Ishikawa (cell line): ENCODE results near the gene PAK5.

ENCODE experiments used
- CEBPB ChIP-seq: IDR thresholded peaks from 2 replicates; pipeline ENCODE4 v1.6.1; 2012
- CREB1 ChIP-seq: IDR thresholded peaks from 2 replicates; pipeline ENCODE4 v1.6.1; 2012; ENCODE audit warnings: low read depth
- EGR1 ChIP-seq: IDR thresholded peaks from 2 replicates; pipeline ENCODE4 v1.6.1; 2012
- EP300 ChIP-seq: IDR thresholded peaks from 2 replicates; pipeline ENCODE4 v1.6.1; 2012; ENCODE audit warnings: borderline replicate concordance
- FOXM1 ChIP-seq: IDR thresholded peaks from 2 replicates; pipeline ENCODE4 v1.6.1; 2012; ENCODE audit warnings: low read depth, borderline replicate concordance
- NFIC ChIP-seq: IDR thresholded peaks from 2 replicates; pipeline ENCODE4 v1.6.1; 2012
- RAD21 ChIP-seq: IDR thresholded peaks from 2 replicates; pipeline ENCODE4 v1.6.1; 2012; ENCODE audit warnings: low read depth
- TAF1 ChIP-seq: IDR thresholded peaks from 2 replicates; pipeline ENCODE4 v1.6.1; 2012; ENCODE audit warnings: low read depth, mild to moderate bottlenecking
- TCF12 ChIP-seq: IDR thresholded peaks from 2 replicates; pipeline ENCODE4 v1.6.1; 2012; ENCODE audit warnings: low read depth
- TEAD4 ChIP-seq: IDR thresholded peaks from 2 replicates; pipeline ENCODE4 v1.6.1; 2012
- YY1 ChIP-seq: IDR thresholded peaks from 2 replicates; pipeline ENCODE4 v1.6.1; 2012; ENCODE audit warnings: low read depth
- ZBTB7A ChIP-seq: IDR thresholded peaks from 2 replicates; pipeline ENCODE4 v1.6.1; 2012; ENCODE audit warnings: low read depth
- TF ChIP-seq, protein P1 (sequence below): IDR thresholded peaks from 2 replicates; pipeline ENCODE4 v1.6.1; 2012
- TF ChIP-seq, protein P2 (sequence below): IDR thresholded peaks from 2 replicates; pipeline ENCODE4 v1.6.1; 2012; ENCODE audit warnings: low read depth, mild to moderate bottlenecking
- TF ChIP-seq, protein P3 (sequence below): IDR thresholded peaks from 2 replicates; pipeline ENCODE4 v1.6.1; 2012

The PAK5 gene

DNA sequence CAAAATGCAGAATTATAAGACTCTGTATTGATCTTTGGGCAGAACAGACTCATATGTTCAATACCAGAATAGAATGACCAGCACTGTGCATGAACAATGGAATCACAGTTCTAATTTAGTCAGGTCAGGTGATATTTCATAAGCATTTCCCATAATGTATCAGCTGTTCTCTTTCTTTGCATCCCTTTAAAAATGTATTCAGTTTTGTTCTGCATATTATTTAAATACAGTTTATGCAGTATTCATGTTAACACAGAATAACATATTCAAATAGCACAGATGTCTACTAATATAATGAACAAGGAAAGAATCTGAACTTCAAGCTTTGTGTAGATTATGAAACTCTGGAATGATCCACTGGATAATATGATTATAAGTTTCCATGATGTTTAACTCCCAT, 196.0 kb downstream of the PAK5 start:
- TF ChIP-seq NFIC (no peak), RAD21 (no peak), EGR1 (no peak)

DNA sequence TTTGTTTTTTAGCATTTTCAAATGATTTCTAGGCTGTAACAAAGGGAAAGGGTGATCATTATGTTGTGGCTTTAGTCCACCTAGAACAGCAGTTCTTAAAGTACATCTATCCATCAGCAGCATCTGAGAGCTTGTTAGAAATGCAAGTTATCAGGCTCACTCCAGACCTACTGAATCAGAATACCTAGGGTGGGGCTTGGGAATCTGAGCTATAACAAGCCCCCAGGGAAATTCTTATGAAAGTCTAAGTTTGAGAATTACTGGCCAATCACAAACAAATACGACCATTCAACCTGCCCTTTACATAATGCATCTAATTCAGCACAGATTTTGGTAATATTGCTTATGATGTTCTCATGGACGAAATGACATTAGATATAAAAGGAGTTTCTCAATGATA, 201.0 kb downstream of the PAK5 start:
- no peak for TF ChIP-seq NFIC
- no peak for TF ChIP-seq CEBPB
- no peak for TF ChIP-seq RAD21
- TF ChIP-seq, protein P1, sequence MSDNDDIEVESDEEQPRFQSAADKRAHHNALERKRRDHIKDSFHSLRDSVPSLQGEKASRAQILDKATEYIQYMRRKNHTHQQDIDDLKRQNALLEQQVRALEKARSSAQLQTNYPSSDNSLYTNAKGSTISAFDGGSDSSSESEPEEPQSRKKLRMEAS, result no peak
- TF ChIP-seq TCF12, result no peak
- TF ChIP-seq CREB1, result no peak
- TF ChIP-seq YY1, result no peak
- no peak for TF ChIP-seq ZBTB7A
- no peak for TF ChIP-seq EGR1
- no peak for TF ChIP-seq TEAD4
- TF ChIP-seq, protein P2, sequence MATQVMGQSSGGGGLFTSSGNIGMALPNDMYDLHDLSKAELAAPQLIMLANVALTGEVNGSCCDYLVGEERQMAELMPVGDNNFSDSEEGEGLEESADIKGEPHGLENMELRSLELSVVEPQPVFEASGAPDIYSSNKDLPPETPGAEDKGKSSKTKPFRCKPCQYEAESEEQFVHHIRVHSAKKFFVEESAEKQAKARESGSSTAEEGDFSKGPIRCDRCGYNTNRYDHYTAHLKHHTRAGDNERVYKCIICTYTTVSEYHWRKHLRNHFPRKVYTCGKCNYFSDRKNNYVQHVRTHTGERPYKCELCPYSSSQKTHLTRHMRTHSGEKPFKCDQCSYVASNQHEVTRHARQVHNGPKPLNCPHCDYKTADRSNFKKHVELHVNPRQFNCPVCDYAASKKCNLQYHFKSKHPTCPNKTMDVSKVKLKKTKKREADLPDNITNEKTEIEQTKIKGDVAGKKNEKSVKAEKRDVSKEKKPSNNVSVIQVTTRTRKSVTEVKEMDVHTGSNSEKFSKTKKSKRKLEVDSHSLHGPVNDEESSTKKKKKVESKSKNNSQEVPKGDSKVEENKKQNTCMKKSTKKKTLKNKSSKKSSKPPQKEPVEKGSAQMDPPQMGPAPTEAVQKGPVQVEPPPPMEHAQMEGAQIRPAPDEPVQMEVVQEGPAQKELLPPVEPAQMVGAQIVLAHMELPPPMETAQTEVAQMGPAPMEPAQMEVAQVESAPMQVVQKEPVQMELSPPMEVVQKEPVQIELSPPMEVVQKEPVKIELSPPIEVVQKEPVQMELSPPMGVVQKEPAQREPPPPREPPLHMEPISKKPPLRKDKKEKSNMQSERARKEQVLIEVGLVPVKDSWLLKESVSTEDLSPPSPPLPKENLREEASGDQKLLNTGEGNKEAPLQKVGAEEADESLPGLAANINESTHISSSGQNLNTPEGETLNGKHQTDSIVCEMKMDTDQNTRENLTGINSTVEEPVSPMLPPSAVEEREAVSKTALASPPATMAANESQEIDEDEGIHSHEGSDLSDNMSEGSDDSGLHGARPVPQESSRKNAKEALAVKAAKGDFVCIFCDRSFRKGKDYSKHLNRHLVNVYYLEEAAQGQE, result no peak
- no peak for TF ChIP-seq EP300
- no peak for TF ChIP-seq FOXM1
- TF ChIP-seq, protein P3, sequence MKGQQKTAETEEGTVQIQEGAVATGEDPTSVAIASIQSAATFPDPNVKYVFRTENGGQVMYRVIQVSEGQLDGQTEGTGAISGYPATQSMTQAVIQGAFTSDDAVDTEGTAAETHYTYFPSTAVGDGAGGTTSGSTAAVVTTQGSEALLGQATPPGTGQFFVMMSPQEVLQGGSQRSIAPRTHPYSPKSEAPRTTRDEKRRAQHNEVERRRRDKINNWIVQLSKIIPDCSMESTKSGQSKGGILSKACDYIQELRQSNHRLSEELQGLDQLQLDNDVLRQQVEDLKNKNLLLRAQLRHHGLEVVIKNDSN, result no peak
- no peak for TF ChIP-seq TAF1

DNA sequence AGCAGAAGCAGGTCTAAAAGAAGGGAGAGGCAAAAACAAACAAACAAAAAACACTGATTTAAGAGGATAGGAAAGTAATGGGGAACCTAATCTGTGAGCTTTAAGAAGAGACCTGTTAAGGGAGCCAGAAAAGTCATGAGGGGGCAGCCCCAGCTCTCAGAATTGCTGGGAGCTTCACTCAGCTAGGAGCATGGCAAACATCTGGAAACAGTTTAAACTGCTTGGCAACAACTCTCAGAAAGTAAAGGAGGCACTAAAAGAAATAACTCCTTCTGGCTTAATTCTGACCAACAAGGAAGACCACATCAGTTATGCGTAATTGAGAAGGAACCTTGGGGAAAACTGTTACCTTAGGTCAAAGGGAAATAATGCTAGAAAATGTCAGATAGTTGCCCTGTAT, 203.1 kb downstream of the PAK5 start:
- no peak for TF ChIP-seq ZBTB7A
- TF ChIP-seq, protein P3, result no peak
- TF ChIP-seq TEAD4, result no peak
- no peak for TF ChIP-seq CREB1
- TF ChIP-seq, protein P2, result no peak
- no peak for TF ChIP-seq EP300
- no peak for TF ChIP-seq FOXM1
- no peak for TF ChIP-seq EGR1
- no peak for TF ChIP-seq TAF1
- TF ChIP-seq YY1, result no peak
- no peak for TF ChIP-seq TCF12
- TF ChIP-seq, protein P1, result no peak
- no peak for TF ChIP-seq CEBPB
- no peak for TF ChIP-seq NFIC
- no peak for TF ChIP-seq RAD21

DNA sequence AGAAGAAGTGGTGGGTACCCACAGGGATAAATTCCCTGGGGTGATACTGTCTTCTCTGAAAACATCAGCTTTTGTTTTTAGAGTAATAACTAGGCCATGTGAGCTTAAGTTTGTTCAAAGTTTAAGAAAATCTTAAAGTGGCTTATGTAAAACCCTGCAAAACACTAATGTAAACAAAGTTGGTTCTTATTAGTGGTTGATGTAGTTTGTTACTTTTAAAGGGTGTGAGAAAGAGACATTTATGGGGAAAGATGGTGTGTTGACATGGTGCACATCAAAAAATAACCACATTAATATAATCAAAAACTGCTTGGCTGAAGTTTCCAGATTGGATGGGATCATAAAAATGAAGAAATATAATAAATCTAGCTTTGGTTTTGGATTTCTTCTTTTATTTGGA, 204.5 kb downstream of the PAK5 start:
- no peak for TF ChIP-seq EP300
- TF ChIP-seq CREB1, result no peak
- TF ChIP-seq EGR1, result no peak
- TF ChIP-seq FOXM1, result no peak
- no peak for TF ChIP-seq CEBPB
- TF ChIP-seq TAF1, result no peak
- TF ChIP-seq, protein P1, result no peak
- no peak for TF ChIP-seq RAD21
- no peak for TF ChIP-seq YY1
- TF ChIP-seq, protein P2, result no peak
- TF ChIP-seq TCF12, result no peak
- TF ChIP-seq, protein P3, result no peak
- no peak for TF ChIP-seq ZBTB7A
- TF ChIP-seq NFIC, result no peak
- TF ChIP-seq TEAD4, result no peak

DNA sequence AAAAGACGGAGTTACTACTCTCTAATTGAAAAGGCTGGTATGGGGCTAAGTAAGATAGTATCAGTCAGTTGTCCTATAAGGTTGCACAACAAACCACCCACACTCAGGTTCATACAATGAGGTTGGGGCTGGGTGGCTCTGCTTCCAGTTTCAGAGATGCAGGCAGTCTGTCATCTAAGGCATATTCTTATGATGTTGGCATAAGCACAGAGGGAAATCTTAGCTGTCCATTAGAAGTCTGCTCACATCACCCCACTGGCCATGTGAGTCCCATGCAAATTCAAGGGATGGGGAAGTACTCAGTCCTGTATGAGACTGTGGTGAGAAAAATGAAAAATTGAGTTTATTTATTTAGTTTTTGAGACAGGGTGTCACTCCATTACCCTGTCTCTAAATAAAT, 205.9 kb downstream of the PAK5 start:
- TF ChIP-seq EGR1 (no peak), ZBTB7A (no peak), YY1 (no peak), CEBPB (no peak), TEAD4 (no peak), FOXM1 (no peak), CREB1 (no peak), RAD21 (no peak), NFIC (no peak), EP300 (no peak), TCF12 (no peak), TAF1 (no peak)
- TF ChIP-seq, protein P3, result no peak
- TF ChIP-seq, protein P1, result no peak
- TF ChIP-seq, protein P2, result no peak
